ENCODE data around the gene DFFB. TPM values are rescaled to one million over a fixed set of nuclear protein-coding genes. Genes with fewer than 3 reads are reported as not detected.

The DFFB gene
- polyA plus RNA-seq, 3 donors: 5.9 to 14.7 (median 6.6) TPM

DNA sequence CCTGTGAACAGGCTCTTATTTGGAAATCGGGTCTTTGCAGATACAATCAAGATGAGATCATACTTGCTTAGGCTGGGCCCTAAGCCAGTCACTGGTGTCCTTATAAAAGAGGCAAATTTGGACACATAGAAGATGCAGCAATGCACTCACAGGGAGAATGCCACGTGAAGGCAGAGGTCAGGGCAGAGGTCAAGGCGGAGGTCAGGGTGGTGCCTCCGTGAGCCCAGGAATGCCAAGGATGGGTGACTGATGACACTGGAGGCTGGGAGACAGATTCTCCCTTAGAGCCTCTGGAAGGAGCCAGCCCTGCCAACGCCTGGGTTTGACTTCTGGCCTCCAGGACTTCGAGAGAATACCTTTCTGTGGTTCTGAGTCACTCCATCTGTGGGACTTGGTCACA is 65.6 kb downstream of the DFFB start:
- H3K27me3 Mint-ChIP-seq (ENCODE audit: low read depth in 3 of 3): peaks cover 10 to 14% (median 11%) of the 10 kb centered on the region in 3 donors
- no peaks in the 10 kb centered on the region for H3K27me3 ChIP-seq (ENCODE audit: control insufficient read depth in 2 of 2, insufficient read depth in 2 of 2, low read length in 2 of 2)
- 79% methylated on average over 6 of the region's 6 CpGs for WGBS (ENCODE audit: insufficient coverage)
- no peak overlapping the region for H3K9ac ChIP-seq (ENCODE audit: insufficient read depth, low read length, poor library complexity, severe bottlenecking)
- no peak overlapping the region for H3K27ac Mint-ChIP-seq
- intact Hi-C loops (cut with micrococcal nuclease): no loop called here
- H3K27ac ChIP-seq (ENCODE audit: low read depth in 1 of 2, low read length in 2 of 2): no peak overlapping the region
- H4K20me1 ChIP-seq (ENCODE audit: insufficient read depth, low read length): no peaks in the 10 kb centered on the region
- no peak overlapping the region for H2AFZ ChIP-seq (ENCODE audit: insufficient read depth, low read depth, low read length, poor library complexity, severe bottlenecking)
- H3K4me2 ChIP-seq (replicated peaks; ENCODE audit: extremely low read depth, low read length, poor library complexity, severe bottlenecking): no peak overlapping the region
- H3K79me2 ChIP-seq (ENCODE audit: insufficient read depth, low read length): no peaks in the 10 kb centered on the region
- no peaks in the 10 kb centered on the region for H3K9me3 ChIP-seq (replicated peaks in 1 of 2; ENCODE audit: control insufficient read depth in 1 of 2, insufficient read depth in 1 of 2, low read length in 2 of 2)
- TF ChIP-seq CTCF (IDR thresholded peaks at IDR 0.05): no peak
- no peaks in the 10 kb centered on the region for H3K36me3 ChIP-seq (replicated peaks in 1 of 2; ENCODE audit: control insufficient read depth in 1 of 2, insufficient read depth in 2 of 2, low read length in 2 of 2)
- peaks cover 0 to 6% (median 0%) of the 10 kb centered on the region in 7 donors for H3K9me3 Mint-ChIP-seq
- DNase-seq: no peak
- no peaks in the 10 kb centered on the region for H3K4me1 ChIP-seq (ENCODE audit: control insufficient read depth in 1 of 2, insufficient read depth in 2 of 2, low read length in 2 of 2)
- no peaks in the 10 kb centered on the region for H3K36me3 Mint-ChIP-seq
- no peaks in the 10 kb centered on the region for H3K4me1 Mint-ChIP-seq
- H3K4me3 ChIP-seq (replicated peaks in 1 of 3; ENCODE audit: low read depth in 2 of 3, low read length in 3 of 3): no peak overlapping the region
- no peak overlapping the region for H3K4me3 Mint-ChIP-seq

DNA sequence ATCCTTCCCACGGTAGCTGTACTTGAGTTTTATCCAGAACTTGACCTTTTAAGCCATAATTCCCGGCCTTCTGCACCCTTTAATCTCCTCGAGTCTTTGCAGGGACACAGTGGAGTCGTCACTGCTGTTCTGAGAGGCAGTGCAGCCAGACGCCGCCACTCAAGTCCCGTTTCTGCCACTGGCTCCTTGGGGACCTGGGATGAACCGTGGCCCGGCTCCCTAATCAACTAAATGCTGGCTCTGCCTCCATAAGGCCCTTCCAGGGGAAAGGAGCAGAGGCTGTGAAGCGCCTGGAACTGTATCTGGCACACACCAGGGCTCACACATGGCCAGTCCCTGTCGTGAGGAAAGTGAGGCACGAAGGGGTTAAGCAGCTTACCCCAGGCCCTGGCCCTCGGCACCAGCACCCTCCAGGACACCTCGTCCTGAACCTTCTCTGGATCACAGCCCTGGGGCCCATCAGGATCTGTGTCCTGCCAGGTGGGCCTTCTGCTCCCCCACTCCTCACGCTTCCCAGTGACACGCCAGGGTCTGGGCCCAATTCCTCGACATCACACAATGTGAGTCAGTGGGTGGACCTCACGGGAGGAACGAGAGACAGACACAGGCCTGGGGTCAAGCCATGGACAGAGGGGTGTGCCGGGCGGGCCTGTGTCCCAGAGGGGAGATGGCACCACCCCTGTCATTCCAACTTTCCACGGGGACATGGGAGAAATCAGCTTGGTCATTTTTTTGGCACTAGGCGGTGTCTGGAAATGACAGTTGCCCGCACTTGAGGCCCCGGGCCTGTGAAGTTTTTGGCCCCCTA is 66.3 kb downstream of the DFFB start:
- intact Hi-C loops (cut with micrococcal nuclease): no loop called here
- H3K27ac ChIP-seq (ENCODE audit: low read depth in 1 of 2, low read length in 2 of 2): no peak overlapping the region
- no peak overlapping the region for H3K4me3 Mint-ChIP-seq
- no peak overlapping the region for H2AFZ ChIP-seq (ENCODE audit: insufficient read depth, low read depth, low read length, poor library complexity, severe bottlenecking)
- H3K27ac Mint-ChIP-seq: no peak overlapping the region
- no peaks in the 10 kb centered on the region for H3K4me1 Mint-ChIP-seq
- H3K27me3 ChIP-seq (ENCODE audit: control insufficient read depth in 2 of 2, insufficient read depth in 2 of 2, low read length in 2 of 2): no peaks in the 10 kb centered on the region
- H3K9me3 Mint-ChIP-seq: peaks cover 0 to 2% (median 0%) of the 10 kb centered on the region in 7 donors
- H3K79me2 ChIP-seq (ENCODE audit: insufficient read depth, low read length): no peaks in the 10 kb centered on the region
- no peaks in the 10 kb centered on the region for H3K36me3 ChIP-seq (replicated peaks in 1 of 2; ENCODE audit: control insufficient read depth in 1 of 2, insufficient read depth in 2 of 2, low read length in 2 of 2)
- H3K36me3 Mint-ChIP-seq: no peaks in the 10 kb centered on the region
- no peak for DNase-seq
- H3K27me3 Mint-ChIP-seq (ENCODE audit: low read depth in 3 of 3): peaks cover 8 to 12% (median 10%) of the 10 kb centered on the region in 3 donors
- H3K4me1 ChIP-seq (ENCODE audit: control insufficient read depth in 1 of 2, insufficient read depth in 2 of 2, low read length in 2 of 2): no peaks in the 10 kb centered on the region
- H3K4me3 ChIP-seq (replicated peaks in 1 of 3; ENCODE audit: low read depth in 2 of 3, low read length in 3 of 3): no peak overlapping the region
- H4K20me1 ChIP-seq (ENCODE audit: insufficient read depth, low read length): no peaks in the 10 kb centered on the region
- no peak for TF ChIP-seq CTCF (IDR thresholded peaks at IDR 0.05)
- no peaks in the 10 kb centered on the region for H3K9me3 ChIP-seq (replicated peaks in 1 of 2; ENCODE audit: control insufficient read depth in 1 of 2, insufficient read depth in 1 of 2, low read length in 2 of 2)
- H3K9ac ChIP-seq (ENCODE audit: insufficient read depth, low read length, poor library complexity, severe bottlenecking): no peak overlapping the region
- H3K4me2 ChIP-seq (replicated peaks; ENCODE audit: extremely low read depth, low read length, poor library complexity, severe bottlenecking): no peak overlapping the region
- WGBS (ENCODE audit: insufficient coverage): 92% methylated on average over 23 of the region's 25 CpGs

Data from CD14-positive monocyte (primary cell).